SJCRH30 (cell line): ENCODE results near the gene NCBP2L. TPM values are rescaled to one million over a fixed set of nuclear protein-coding genes. Genes with fewer than 3 reads are reported as not detected.
"Not testable (repeated sequence)": the region's sequence is repeated elsewhere in the genome, so short reads cannot be mapped to it uniquely, and the experiment has no call there.

Source experiments
- DNase-seq, 2 experiments: peaks; one replicate each; pipeline ENCODE4 v3.0.0-alpha.2; 2015 to 2020
- H3K27ac ChIP-seq: fragments of 250-450 bp; sonication (Bioruptor Pico); 2 replicates; pipeline ENCODE4 v1.5.1; 2020; ENCODE audit warnings: mild to moderate bottlenecking, moderate library complexity
- H3K27me3 ChIP-seq: fragments of 250-450 bp; sonication (Bioruptor Pico); 2 replicates; pipeline ENCODE4 v1.5.1; 2020; ENCODE audit warnings: mild to moderate bottlenecking, moderate library complexity
- H3K36me3 ChIP-seq: fragments of 250-450 bp; sonication (Bioruptor Pico); 2 replicates; pipeline ENCODE4 v1.5.1; 2020; ENCODE audit warnings: mild to moderate bottlenecking, moderate library complexity
- H3K4me1 ChIP-seq: fragments of 250-450 bp; sonication (Bioruptor Pico); 2 replicates; pipeline ENCODE4 v1.5.1; 2020; ENCODE audit warnings: mild to moderate bottlenecking, moderate library complexity
- H3K4me3 ChIP-seq: fragments of 250-450 bp; sonication (Bioruptor Pico); 2 replicates; pipeline ENCODE4 v1.5.1; 2020; ENCODE audit warnings: mild to moderate bottlenecking, moderate library complexity
- H3K9me3 ChIP-seq: fragments of 250-450 bp; sonication (Bioruptor Pico); replicated peaks from 2 replicates; pipeline ENCODE4 v1.5.1; 2020; ENCODE audit warnings: mild to moderate bottlenecking, moderate library complexity
- total RNA-seq: library from RNA; depleted of rRNA; stranded (reverse); fragments of >200 nt; shearing (Covaris generic); gene quantifications from 2 replicates; pipeline ENCODE4 v1.2.3, GENCODE V29; 2014

Gene NCBP2L
- total RNA-seq, 1 experiment from 2014 or later: not detected

DNA sequence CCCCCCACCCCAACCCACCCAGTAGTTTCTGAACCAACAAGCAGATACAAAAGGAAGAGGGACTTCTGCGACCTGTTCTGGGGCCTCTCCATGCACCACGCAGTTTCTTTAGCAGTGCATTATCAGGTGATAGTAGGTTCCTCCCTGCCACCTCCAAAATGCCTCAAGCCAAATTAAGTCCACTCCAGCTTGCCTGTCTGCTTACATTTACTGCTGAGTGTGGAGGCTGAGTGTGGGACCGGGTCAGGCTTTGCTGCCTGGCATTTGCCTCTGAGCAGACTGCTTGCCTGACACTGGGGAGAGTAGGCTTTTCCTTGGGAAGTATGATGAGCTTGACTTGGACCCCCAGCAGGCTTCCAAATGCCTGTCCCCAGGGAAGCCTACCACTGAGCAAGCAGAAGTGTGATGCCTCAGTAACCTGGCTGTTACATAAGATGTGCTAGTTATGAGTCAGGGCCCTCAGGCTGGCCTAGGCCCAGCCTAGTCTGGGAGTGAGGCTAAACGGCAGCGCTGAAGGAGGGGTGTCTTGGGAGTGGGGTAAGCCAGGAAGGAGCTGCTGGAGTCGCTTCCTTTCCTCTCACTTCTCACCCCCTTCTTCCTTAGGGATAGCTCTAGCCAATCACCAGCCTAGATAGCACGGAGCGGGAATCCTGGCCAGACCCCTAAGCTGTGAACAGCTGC is 10.9 kb upstream of the NCBP2L start:
- H3K36me3 ChIP-seq: no peaks in the 10 kb centered on the region
- DNase-seq: peak in 1 of 2 experiments; percentile 34
- no peaks in the 10 kb centered on the region for H3K9me3 ChIP-seq
- H3K27me3 ChIP-seq: no peaks in the 10 kb centered on the region
- no peaks in the 10 kb centered on the region for H3K4me1 ChIP-seq
- no peak overlapping the region for H3K4me3 ChIP-seq
- no peak overlapping the region for H3K27ac ChIP-seq

DNA sequence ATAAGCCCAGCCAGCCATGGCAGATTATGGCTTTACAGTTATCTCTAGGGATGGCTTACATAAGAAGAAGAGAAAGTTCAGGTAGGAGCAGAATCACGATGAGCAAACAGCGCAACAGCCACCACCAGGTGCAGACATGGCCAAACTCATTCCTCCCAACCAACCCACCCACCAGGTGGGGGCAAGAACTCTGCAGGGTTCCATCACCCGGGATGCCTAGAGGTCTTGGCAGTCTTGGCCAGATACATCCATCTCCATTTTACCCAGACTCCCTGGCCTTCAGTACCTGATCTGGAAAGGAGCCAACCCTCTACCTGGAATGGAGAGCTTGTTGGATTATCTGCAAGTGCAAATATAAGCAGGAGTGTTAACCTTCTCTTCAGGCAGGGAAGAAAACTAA is 9.5 kb upstream of the NCBP2L start:
- Histone ChIP-seq H3K4me3 (no peak overlapping the region), H3K4me1 (no peaks in the 10 kb centered on the region), H3K27me3 (no peaks in the 10 kb centered on the region), H3K36me3 (no peaks in the 10 kb centered on the region), H3K27ac (no peak overlapping the region), H3K9me3 (no peaks in the 10 kb centered on the region)
- DNase-seq: no peak

DNA sequence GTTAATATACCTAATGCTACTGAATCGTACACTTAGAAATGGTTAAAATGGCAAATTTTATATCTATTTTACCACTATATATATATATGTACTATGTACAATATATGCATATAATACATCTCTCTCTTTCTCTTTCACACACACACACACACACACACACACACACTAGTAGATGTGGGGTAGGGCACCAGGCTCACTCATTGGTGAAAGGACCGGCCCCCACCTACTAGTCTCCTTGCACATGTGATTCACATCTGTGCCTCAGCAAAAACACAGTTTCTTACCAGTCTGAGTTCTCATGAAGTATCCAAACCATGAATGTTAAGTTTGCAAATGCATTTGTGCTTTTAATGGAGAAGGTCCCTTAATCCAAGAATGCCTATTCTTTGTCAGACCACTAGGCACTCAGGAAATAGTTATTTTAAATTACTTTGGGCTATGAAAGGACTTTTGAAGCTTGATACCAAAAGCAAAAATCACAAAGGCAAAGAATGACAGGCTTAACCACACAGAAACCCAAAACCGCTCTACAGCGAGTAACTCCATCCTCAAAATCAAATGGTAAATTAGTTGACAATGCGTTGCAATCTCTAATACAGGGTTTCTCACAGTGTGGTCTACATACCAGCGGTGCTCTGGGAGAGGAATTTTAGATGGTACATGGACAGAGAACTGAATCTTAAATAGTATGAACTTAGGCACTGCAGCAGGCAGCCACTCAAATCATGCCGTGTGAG is 7.8 kb upstream of the NCBP2L start:
- no peaks in the 10 kb centered on the region for H3K27me3 ChIP-seq
- H3K36me3 ChIP-seq: no peaks in the 10 kb centered on the region
- no peak overlapping the region for H3K27ac ChIP-seq
- H3K4me1 ChIP-seq: no peaks in the 10 kb centered on the region
- no peaks in the 10 kb centered on the region for H3K9me3 ChIP-seq
- DNase-seq: peak in 1 of 2 experiments; percentile 15
- no peak overlapping the region for H3K4me3 ChIP-seq

DNA sequence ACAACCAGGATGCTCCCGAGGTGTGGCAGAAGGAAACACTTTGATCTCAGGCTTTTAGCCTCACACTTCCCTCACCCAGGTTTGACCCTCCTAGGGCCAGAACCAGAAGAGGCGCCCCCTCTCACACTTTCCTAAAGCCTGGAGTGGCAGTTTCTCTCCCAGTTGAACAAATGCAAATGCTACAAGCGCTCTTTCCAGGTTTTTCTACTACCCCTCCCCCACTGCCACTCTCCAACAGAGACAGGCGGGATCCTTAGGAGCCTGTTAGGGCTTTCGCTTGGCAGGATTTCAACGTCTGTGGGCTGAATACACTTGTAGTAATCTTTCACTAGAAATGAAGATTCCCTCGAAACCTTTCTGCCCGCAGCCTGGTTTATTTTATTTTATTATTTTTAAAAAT is 4.3 kb upstream of the NCBP2L start:
- Histone ChIP-seq H3K4me1 (no peaks in the 10 kb centered on the region), H3K9me3 (no peaks in the 10 kb centered on the region), H3K27me3 (no peaks in the 10 kb centered on the region), H3K27ac (no peak overlapping the region), H3K4me3 (no peak overlapping the region), H3K36me3 (no peaks in the 10 kb centered on the region)
- peak in 1 of 2 experiments; percentile 9 for DNase-seq

DNA sequence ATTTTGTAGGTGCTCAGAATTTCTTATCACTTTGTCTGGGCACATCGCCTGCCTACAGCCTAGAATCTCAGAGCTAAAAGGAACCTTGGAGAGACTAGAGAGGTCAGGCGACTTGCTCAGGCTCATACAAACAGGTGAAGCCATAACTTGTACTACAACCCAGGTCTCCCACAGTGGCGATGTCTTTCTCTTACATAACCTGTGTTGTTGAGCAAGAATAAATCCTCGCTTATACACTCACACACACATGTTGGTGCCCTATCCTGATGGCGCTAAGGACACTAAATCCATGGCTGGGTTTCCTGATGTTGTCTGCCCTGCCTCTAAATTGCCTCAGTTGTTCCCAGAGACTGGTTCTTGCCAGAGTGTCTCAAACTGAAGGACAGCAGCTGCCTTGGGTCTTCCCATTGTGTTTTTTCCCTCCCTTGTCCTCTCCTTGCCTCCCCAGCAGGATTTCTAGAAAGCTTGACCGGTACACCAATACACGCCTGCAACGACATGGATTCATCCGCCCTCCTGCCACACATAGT is 3.6 kb upstream of the NCBP2L start:
- no peaks in the 10 kb centered on the region for H3K36me3 ChIP-seq
- no peak for DNase-seq

DNA sequence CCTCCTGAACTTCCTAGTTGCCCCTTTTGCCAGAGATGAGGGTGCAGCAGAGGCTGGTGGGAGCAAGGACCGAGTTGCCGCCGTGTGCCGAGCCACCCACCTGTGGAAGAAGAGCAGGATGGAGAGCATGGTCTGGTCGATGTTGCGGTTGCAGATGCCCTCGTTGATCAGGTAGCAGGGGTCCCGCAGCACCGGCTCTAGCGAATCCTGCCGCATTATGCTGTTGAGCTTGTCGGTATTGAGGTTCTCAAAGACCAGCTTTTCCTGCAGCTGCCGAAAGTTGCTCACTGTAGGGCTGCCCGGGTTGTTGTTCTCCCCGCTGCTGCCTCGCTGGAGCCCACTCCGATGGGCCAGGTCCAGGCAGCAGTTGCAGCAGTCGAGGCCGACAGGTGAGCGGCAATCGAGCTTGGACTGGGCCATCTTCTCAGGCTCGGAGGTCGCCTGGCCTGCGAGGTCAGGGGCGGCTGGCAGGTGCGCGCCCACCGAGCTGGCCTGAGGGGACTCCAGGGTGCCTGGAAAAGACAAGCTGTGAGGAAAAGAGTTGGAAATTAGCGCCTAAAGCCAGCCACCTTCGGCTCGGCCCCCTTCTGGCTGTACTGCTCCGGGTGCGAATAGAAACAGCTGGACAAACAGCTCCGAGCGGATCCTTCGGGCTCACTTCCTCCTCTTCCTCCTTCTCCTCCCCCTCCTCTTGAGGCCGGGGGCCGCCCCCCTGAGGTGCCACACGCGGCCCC is 2.4 kb upstream of the NCBP2L start:
- Histone ChIP-seq H3K27ac (no peak overlapping the region), H3K4me1 (no peaks in the 10 kb centered on the region), H3K4me3 (peak overlapping the region; percentile 53), H3K9me3 (no peaks in the 10 kb centered on the region), H3K36me3 (no peaks in the 10 kb centered on the region), H3K27me3 (no peaks in the 10 kb centered on the region)
- no peak for DNase-seq

More for the DNA sequence above, 3.6 kb upstream of the NCBP2L start:
- no peaks in the 10 kb centered on the region for H3K9me3 ChIP-seq
- no peaks in the 10 kb centered on the region for H3K27me3 ChIP-seq
- no peak overlapping the region for H3K27ac ChIP-seq
- H3K4me3 ChIP-seq: no peak overlapping the region
- no peaks in the 10 kb centered on the region for H3K4me1 ChIP-seq

DNA sequence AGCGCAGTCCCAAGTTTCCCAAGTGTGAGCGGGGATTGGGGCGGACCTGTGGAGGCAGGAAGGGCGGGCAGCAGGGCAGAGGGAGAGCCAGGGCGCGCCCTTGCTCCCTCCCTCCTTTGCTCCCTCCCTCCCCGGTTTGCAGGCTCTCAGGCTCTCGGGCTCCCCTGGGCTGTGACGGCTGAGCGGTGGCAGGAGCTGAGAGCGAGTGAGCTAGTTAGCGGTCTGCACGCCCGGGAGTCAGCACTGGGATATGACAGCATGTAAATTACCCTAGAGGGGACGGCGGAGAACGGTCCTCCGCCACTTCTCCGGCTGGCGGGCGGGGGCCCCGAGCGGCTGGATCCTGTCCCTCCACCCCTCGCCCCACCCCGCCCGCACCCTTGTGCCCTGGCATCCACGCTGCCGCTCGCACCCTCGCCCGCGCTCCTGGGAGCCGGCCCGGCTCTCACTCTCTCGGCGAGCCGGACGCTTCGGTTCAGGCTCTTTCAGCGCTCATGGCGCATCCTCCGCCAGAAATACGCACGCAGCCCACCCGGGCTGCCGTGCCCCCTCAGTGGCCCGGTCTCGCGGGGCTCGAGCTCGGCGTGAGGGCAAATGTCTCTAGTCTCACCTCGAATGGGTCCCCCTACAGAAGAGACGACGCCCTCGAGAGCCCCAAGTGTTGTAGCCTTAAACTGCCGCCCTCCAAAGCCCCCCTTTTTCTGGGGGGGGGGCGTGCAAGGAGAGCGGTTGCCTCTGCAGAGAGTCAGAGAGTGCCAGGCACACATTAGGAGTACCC is 1.6 kb upstream of the NCBP2L start, which contains the start of gene TSC22D3:
TSC22D3 (minus strand) TSS at position 54 of the 778 bp plus-strand sequence. CDS start 368 bp downstream, outside the sequence.
- Histone ChIP-seq H3K36me3 (no peaks in the 10 kb centered on the region), H3K9me3 (no peaks in the 10 kb centered on the region), H3K27ac (no peak within 1 kb of the TSS), H3K27me3 (no peaks in the 10 kb centered on the region), H3K4me1 (no peaks in the 10 kb centered on the region), H3K4me3 (peak within 1 kb of the TSS; percentile 53)
- DNase-seq: peak; percentile 69 to 73

DNA sequence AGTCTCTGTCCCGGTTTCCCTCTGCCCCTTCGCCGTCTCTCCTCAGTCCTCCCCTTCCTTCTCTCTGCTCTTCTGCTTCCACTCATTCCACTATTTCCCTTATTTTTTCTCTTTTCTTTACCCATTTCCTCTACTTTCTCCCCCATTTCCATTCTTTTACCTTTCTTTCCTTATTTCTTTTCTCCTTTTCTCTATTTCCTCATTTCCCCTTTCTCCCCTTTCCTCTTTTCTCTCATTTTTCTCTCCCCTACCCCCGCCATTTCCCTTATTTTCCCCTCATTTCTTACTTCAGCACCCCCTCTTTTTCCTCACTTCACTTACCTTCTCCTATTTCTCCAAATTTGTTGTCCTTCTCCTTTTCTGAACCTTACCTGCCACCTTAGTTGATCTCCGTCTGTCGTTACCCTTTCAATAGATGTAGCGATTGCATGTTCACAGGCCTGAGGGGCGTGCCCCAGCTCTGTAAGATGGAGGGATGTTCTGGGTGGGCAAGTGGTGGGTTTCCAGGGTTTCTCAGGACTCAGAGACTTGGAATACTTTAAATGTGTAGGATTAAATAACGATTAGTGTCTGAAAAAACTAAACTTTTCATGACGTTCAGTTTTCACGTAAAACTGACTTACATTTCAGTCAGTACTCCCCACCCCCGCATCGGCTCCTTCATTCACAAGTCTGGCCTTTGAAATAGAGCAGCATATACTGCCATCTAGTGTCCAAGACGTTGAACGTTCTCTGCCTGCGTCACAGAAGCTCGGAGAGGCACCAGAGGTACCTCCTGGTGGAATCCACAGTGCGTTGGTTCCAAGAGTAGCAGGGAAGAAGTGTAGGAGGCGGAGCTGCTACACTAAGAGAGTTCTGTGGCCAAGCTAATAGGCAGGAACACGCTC is 641 bp upstream of the NCBP2L start:
- Histone ChIP-seq H3K4me3 (peak overlapping the region; percentile 53), H3K9me3 (no peaks in the 10 kb centered on the region), H3K4me1 (no peaks in the 10 kb centered on the region), H3K27ac (no peak overlapping the region), H3K27me3 (no peaks in the 10 kb centered on the region), H3K36me3 (no peaks in the 10 kb centered on the region)
- DNase-seq: peak; percentile 63 to 82

DNA sequence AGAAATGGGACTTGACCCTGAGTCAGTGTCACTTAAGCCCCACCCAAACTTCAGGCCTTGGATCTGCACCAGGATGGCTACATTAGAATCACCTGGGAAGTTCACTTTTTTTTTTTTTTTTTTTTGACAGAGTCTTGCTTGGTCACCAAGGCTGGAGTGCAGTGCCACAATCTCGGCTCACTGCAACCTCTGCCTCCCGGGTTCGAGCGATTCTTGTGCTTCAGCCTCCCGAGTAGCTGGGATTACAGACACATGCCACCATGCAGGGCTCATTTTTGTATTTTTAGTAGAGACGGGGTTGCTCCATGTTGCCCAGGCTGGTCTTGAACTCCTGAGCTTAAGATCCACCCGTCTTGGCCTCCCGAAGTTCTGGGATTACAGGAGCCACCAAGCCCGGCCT is 3.0 kb downstream of the NCBP2L start:
- H3K4me3 ChIP-seq: no peak overlapping the region
- H3K27me3 ChIP-seq: no peaks in the 10 kb centered on the region
- no peaks in the 10 kb centered on the region for H3K36me3 ChIP-seq
- no peak for DNase-seq
- H3K4me1 ChIP-seq: no peaks in the 10 kb centered on the region
- no peak overlapping the region for H3K27ac ChIP-seq
- no peaks in the 10 kb centered on the region for H3K9me3 ChIP-seq

DNA sequence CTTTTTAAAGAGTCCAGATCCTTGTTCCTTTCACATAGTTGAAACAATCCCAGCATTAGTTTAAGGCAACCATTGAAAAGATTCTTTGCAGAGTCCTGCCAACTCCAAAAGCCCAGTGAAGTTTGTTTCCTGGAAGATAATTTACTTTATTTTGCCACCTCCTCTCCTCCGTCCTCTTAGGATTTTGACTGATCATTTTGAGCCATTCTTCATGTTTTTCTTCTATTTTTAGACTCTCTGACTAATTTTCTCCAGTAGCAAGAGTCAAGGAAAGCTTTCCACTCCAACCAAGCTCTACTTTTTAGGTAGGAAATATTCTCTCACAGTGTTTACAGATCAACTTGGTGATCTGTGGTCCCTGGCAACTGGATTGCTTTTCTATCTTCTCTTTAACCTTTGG is 10.3 kb downstream of the NCBP2L start:
- Histone ChIP-seq H3K9me3 (no peaks in the 10 kb centered on the region), H3K4me1 (no peaks in the 10 kb centered on the region), H3K27me3 (no peaks in the 10 kb centered on the region), H3K27ac (no peak overlapping the region), H3K36me3 (no peaks in the 10 kb centered on the region), H3K4me3 (no peak overlapping the region)
- DNase-seq: no peak

DNA sequence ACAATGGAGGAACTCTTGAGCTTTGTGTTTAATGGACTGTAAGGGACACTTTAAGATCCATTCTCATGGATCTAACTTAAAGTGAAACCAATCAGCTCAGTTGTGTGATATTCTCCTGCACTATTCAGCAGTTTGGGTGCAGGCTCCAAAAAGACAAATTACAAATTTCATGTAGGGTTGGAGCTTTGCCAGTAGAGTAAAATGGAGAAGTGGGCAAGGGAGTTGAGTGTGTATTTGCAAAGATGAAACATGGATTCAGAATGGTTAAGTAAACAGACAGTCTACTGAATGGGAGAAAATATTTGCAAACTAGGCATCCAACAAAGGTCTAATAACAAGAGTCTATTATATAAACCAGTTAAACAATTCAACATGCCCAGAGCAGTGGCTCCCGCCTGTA is 26.9 kb downstream of the NCBP2L start:
- DNase-seq: no peak
- H3K36me3 ChIP-seq: no peaks in the 10 kb centered on the region
- no peak overlapping the region for H3K4me3 ChIP-seq
- H3K27ac ChIP-seq: no peak overlapping the region
- H3K27me3 ChIP-seq: no peaks in the 10 kb centered on the region
- no peaks in the 10 kb centered on the region for H3K4me1 ChIP-seq
- no peaks in the 10 kb centered on the region for H3K9me3 ChIP-seq

DNA sequence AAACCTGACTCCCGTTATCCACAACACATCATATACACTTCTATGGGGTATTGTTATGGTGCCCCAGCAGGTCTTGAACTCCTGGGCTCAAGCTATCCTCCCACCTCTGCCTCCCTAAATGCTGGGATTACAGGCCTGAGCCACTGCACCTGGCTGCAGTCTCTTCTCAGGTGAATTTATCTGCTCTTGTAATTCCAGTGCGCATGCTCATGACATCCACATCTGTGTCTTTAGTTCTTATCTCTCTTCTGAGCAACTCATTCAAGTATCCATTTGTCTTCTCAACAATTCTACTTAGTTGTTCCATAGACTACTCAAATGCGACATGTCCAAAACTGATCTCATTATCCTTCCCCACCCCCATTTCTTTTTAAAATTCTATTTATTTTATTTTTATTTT is 27.6 kb downstream of the NCBP2L start:
- H3K9me3 ChIP-seq: no peaks in the 10 kb centered on the region
- no peak overlapping the region for H3K27ac ChIP-seq
- no peaks in the 10 kb centered on the region for H3K27me3 ChIP-seq
- no peak for DNase-seq
- H3K36me3 ChIP-seq: no peaks in the 10 kb centered on the region
- no peak overlapping the region for H3K4me3 ChIP-seq
- no peaks in the 10 kb centered on the region for H3K4me1 ChIP-seq

DNA sequence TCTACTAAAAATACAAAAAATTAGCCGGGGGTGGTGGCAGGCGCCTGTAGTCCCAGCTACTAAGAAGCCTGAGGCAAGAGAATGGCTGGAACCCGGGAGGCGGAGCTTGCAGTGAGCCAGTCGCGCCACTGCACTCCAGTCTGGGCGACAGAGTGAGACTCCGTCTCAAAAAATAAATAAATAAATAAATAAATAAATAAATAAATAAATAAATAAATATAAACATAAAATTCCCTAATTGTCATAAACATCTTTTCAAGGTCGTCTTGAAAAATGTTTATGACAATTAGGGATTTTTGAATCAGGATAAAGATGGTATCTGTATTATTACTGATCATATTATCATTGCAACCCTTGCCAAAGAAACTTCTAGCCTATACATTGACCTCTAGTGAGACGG is 32.5 kb downstream of the NCBP2L start:
- not testable (repeated sequence) for H3K4me3 ChIP-seq, H3K27me3 ChIP-seq, DNase-seq, H3K4me1 ChIP-seq, H3K36me3 ChIP-seq, H3K9me3 ChIP-seq, H3K27ac ChIP-seq
